Activated naive CD8-positive, alpha-beta T cell treated with anti-CD3 and anti-CD28 coated beads, Interleukin-2, amount 50 U/mL, for 24 hours (primary cell): ENCODE results near the gene SOX12.
"Not testable (repeated sequence)": the region's sequence is repeated elsewhere in the genome, so short reads cannot be mapped to it uniquely, and the experiment has no call there.

Experiments
- ATAC-seq: fragments of 150-1000 bp; cut with Tn5 transposase; one replicate; pipeline ENCODE4 v1.10.0; 2021
- DNase-seq: peaks from one replicate; pipeline ENCODE4 v3.0.0; 2021
- H3K27ac Mint-ChIP-seq: one replicate; pipeline ENCODE4 v1.8.0; 2021; ENCODE audit warnings: mild to moderate bottlenecking, mixed read lengths
- H3K27me3 Mint-ChIP-seq: one replicate; pipeline ENCODE4 v1.8.0; 2021; ENCODE audit warnings: mixed read lengths
- H3K36me3 Mint-ChIP-seq: one replicate; pipeline ENCODE4 v1.8.0; 2021; ENCODE audit warnings: low read depth, mixed read lengths
- H3K4me1 Mint-ChIP-seq: one replicate; pipeline ENCODE4 v1.8.0; 2021; ENCODE audit warnings: mixed read lengths
- H3K4me3 Mint-ChIP-seq: one replicate; pipeline ENCODE4 v1.8.0; 2021; ENCODE audit warnings: mild to moderate bottlenecking, moderate library complexity, mixed read lengths
- H3K9me3 Mint-ChIP-seq: one replicate; pipeline ENCODE4 v1.8.0; 2021; ENCODE audit warnings: mixed read lengths

SOX12 gene

GRCh38 chr20:371755-372542, 46.6 kb downstream of the SOX12 start:
- Mint-ChIP-seq H3K4me3 (no peak overlapping the region), H3K4me1 (peaks cover 26% of the 10 kb centered on the region), H3K36me3 (no peaks in the 10 kb centered on the region), H3K27me3 (peaks cover 6% of the 10 kb centered on the region), H3K9me3 (no peaks in the 10 kb centered on the region), H3K27ac (no peak overlapping the region)
- DNase-seq (no peak), ATAC-seq (no peak)

- H3K36me3 Mint-ChIP-seq, DNase-seq, H3K4me3 Mint-ChIP-seq, H3K27ac Mint-ChIP-seq, H3K27me3 Mint-ChIP-seq, H3K9me3 Mint-ChIP-seq: not testable (repeated sequence)
- peaks cover 26% of the 10 kb centered on the region for H3K4me1 Mint-ChIP-seq
- peak; percentile 75 for ATAC-seq
These were observed 47.3 kb downstream of the SOX12 start for GRCh38 chr20:372543-373082.

GRCh38 chr20:373171-373890, 48.0 kb downstream of the SOX12 start:
- ATAC-seq, result peak; percentile 13
- H3K4me1 Mint-ChIP-seq, result peaks cover 26% of the 10 kb centered on the region

GRCh38 chr20:375265-375889, 50.0 kb downstream of the SOX12 start:
- Mint-ChIP-seq H3K9me3 (no peaks in the 10 kb centered on the region), H3K36me3 (no peaks in the 10 kb centered on the region), H3K4me1 (peaks cover 30% of the 10 kb centered on the region), H3K27ac (no peak overlapping the region), H3K4me3 (no peak overlapping the region), H3K27me3 (no peaks in the 10 kb centered on the region)
- ATAC-seq (no peak), DNase-seq (no peak)

More at GRCh38 chr20:373171-373890, 48.0 kb downstream of the SOX12 start:
- Mint-ChIP-seq H3K27me3 (peaks cover 3% of the 10 kb centered on the region), H3K9me3 (no peaks in the 10 kb centered on the region), H3K36me3 (no peaks in the 10 kb centered on the region), H3K4me3 (no peak overlapping the region), H3K27ac (no peak overlapping the region)
- peak; percentile 18 for DNase-seq

- no peaks in the 10 kb centered on the region for H3K36me3 Mint-ChIP-seq
These were observed 50.7 kb downstream of the SOX12 start for GRCh38 chr20:376089-376488.

GRCh38 chr20:376750-377149, 51.4 kb downstream of the SOX12 start:
- peaks cover 25% of the 10 kb centered on the region for H3K4me1 Mint-ChIP-seq
- no peak for ATAC-seq
- H3K27ac Mint-ChIP-seq, result no peak overlapping the region
- H3K4me3 Mint-ChIP-seq, result no peak overlapping the region
- no peaks in the 10 kb centered on the region for H3K36me3 Mint-ChIP-seq
- no peaks in the 10 kb centered on the region for H3K27me3 Mint-ChIP-seq
- DNase-seq, result no peak
- H3K9me3 Mint-ChIP-seq, result no peaks in the 10 kb centered on the region

More at GRCh38 chr20:376089-376488, 50.7 kb downstream of the SOX12 start:
- Mint-ChIP-seq H3K4me1 (peaks cover 29% of the 10 kb centered on the region), H3K9me3 (no peaks in the 10 kb centered on the region), H3K4me3 (no peak overlapping the region), H3K27me3 (no peaks in the 10 kb centered on the region), H3K27ac (no peak overlapping the region)
- no peak for DNase-seq
- no peak for ATAC-seq

GRCh38 chr20:377578-377977, 52.2 kb downstream of the SOX12 start:
- H3K36me3 Mint-ChIP-seq, H3K4me3 Mint-ChIP-seq, H3K27ac Mint-ChIP-seq, H3K9me3 Mint-ChIP-seq, DNase-seq, H3K27me3 Mint-ChIP-seq, ATAC-seq: not testable (repeated sequence)
- peaks cover 19% of the 10 kb centered on the region for H3K4me1 Mint-ChIP-seq

GRCh38 chr20:378961-379336, 53.6 kb downstream of the SOX12 start:
- Mint-ChIP-seq H3K27ac (no peak overlapping the region), H3K27me3 (no peaks in the 10 kb centered on the region), H3K4me3 (peak overlapping the region; percentile 82), H3K9me3 (no peaks in the 10 kb centered on the region), H3K36me3 (no peaks in the 10 kb centered on the region), H3K4me1 (peaks cover 18% of the 10 kb centered on the region)
- ATAC-seq (no peak), DNase-seq (no peak)
